Thyroid gland (tissue), 4 donors: ENCODE results near the gene ADH5. TPM values are rescaled to one million over a fixed set of nuclear protein-coding genes. Genes with fewer than 3 reads are reported as not detected.
"Not testable (repeated sequence)": the region's sequence is repeated elsewhere in the genome, so short reads cannot be mapped to it uniquely, and the experiment has no call there.

Experiments used
- DNase-seq, 2 donors: peaks; one replicate each; pipeline ENCODE4 v3.0.0-alpha.2; 2019
- H3K27ac ChIP-seq, 3 donors: fragments of 200-600 bp; sonication (generic); 1 replicate in 2 of 3; 2 replicates in 1 of 3; pipeline ENCODE4 v1.5.1; 2016 to 2019; ENCODE audit warnings: mild to moderate bottlenecking in 1 of 3, moderate library complexity in 1 of 3
- H3K27me3 ChIP-seq: fragments of 200-600 bp; sonication (generic); one replicate; pipeline ENCODE4 v1.5.1; 2019
- H3K36me3 ChIP-seq, 2 donors: fragments of 200-600 bp; sonication (generic); one replicate each; pipeline ENCODE4 v1.5.1; 2016 to 2019
- H3K4me1 ChIP-seq, 2 donors: fragments of 200-600 bp; sonication (generic); one replicate each; pipeline ENCODE4 v1.5.1; 2017 to 2019
- H3K4me3 ChIP-seq, 3 donors: fragments of 200-600 bp; sonication (generic); replicated peaks in 1 of 3; 1 replicate in 2 of 3; 2 replicates in 1 of 3; pipeline ENCODE4 v1.5.1; 2016; ENCODE audit warnings: mild to moderate bottlenecking in 1 of 3
- H3K9me3 ChIP-seq: fragments of 200-600 bp; sonication (generic); one replicate; pipeline ENCODE4 v1.5.1; 2017
- CTCF ChIP-seq, 6 experiments: fragments of 200-600 bp in 3 of 6; fragments of 450-650 bp in 3 of 6; sonication (generic) in 3 of 6; IDR thresholded peaks; one replicate each; pipeline ENCODE4 v1.5.1; 2016 to 2019; ENCODE audit warnings: antibody characterized with exemption in 6 of 6, mild to moderate bottlenecking in 2 of 6, inconsistent platforms in 1 of 6, moderate library complexity in 1 of 6
- POLR2A ChIP-seq, 2 donors: fragments of 450-650 bp; IDR thresholded peaks; one replicate each; pipeline ENCODE4 v1.6.1; 2017; ENCODE audit warnings: antibody characterized with exemption in 2 of 2, mild to moderate bottlenecking in 2 of 2, moderate library complexity in 1 of 2
- WGBS, 2 donors: methylation state at CpG; one replicate each; pipeline ENCODE4 v1.1.5; 2017; 5-methylcytosine and 5-hydroxymethylcytosine counted together
- intact Hi-C: fragments of 100-400 bp; cut with DNase I; formaldehyde crosslinking; loops from one replicate; pipeline ENCODE4 v1.15.1; 2023
- total RNA-seq, 4 donors: library from RNA; depleted of rRNA; stranded (reverse); fragments of >200 nt; gene quantifications; one replicate each; pipeline ENCODE4 v1.2.3, GENCODE V29; 2016

Gene ADH5
- total RNA-seq, 4 donors from 2014 or later, result 101 to 162 (median 117) TPM

- no peaks in the 10 kb centered on the region for H3K36me3 ChIP-seq
- H3K27me3 ChIP-seq, result no peaks in the 10 kb centered on the region
- 25 to 28% methylated on average over 2 of the region's 2 CpGs for WGBS, 2 donors
- intact Hi-C loops, result no loop called here
- H3K4me1 ChIP-seq, result peaks cover 13 to 25% of the 10 kb centered on the region in 2 donors
- no peak for DNase-seq
- H3K27ac ChIP-seq, result peak overlapping the region in 1 of 3 donors; percentile 97
- no peaks in the 10 kb centered on the region for H3K9me3 ChIP-seq
- TF ChIP-seq POLR2A (IDR thresholded peaks at IDR 0.05) (no peak), CTCF (IDR thresholded peaks at IDR 0.05) (no peak)
- no peak overlapping the region for H3K4me3 ChIP-seq
These were observed 2.6 kb upstream of the ADH5 start for GRCh38 chr4:99091216-99091575.

GRCh38 chr4:99090481-99091215 lies 2.1 kb upstream of the ADH5 start:
- TF ChIP-seq CTCF (IDR thresholded peaks at IDR 0.05), result no peak
- TF ChIP-seq POLR2A (IDR thresholded peaks at IDR 0.05), result no peak
- peaks cover 13 to 25% of the 10 kb centered on the region in 2 donors for H3K4me1 ChIP-seq
- no peaks in the 10 kb centered on the region for H3K27me3 ChIP-seq
- H3K36me3 ChIP-seq, result no peaks in the 10 kb centered on the region
- peak overlapping the region in 1 of 3 donors; percentile 97 for H3K27ac ChIP-seq
- 43 to 54% methylated on average over 2 of the region's 2 CpGs for WGBS, 2 donors
- no peak overlapping the region for H3K4me3 ChIP-seq
- H3K9me3 ChIP-seq, result no peaks in the 10 kb centered on the region
- DNase-seq, result no peak
- intact Hi-C loops, result no loop called here

GRCh38 chr4:99088023-99088449 lies 552 bp downstream of the ADH5 start:
- peaks cover 12 to 18% of the 10 kb centered on the region in 2 donors for H3K36me3 ChIP-seq
- WGBS, 2 donors, result 4 to 5% methylated on average over 15 of the region's 15 CpGs
- intact Hi-C loops, result no loop called here
- peak; percentile 81 to 82 for DNase-seq
- no peak for TF ChIP-seq CTCF (IDR thresholded peaks at IDR 0.05)
- no peak for TF ChIP-seq POLR2A (IDR thresholded peaks at IDR 0.05)
- H3K4me1 ChIP-seq, result peaks cover 13 to 25% of the 10 kb centered on the region in 2 donors
- no peaks in the 10 kb centered on the region for H3K27me3 ChIP-seq
- peak overlapping the region; percentile 78 to 99 (median 97) for H3K27ac ChIP-seq
- peak overlapping the region; percentile 72 to 93 (median 82) for H3K4me3 ChIP-seq
- no peaks in the 10 kb centered on the region for H3K9me3 ChIP-seq

GRCh38 chr4:99084595-99084994 lies 4.0 kb downstream of the ADH5 start:
- Histone ChIP-seq H3K36me3 (peaks cover 34 to 42% of the 10 kb centered on the region in 2 donors), H3K4me3 (no peak overlapping the region), H3K4me1 (peaks cover 2 to 8% of the 10 kb centered on the region in 2 donors), H3K27me3 (no peaks in the 10 kb centered on the region), H3K9me3 (no peaks in the 10 kb centered on the region), H3K27ac (no peak overlapping the region)
- intact Hi-C loops, result no loop called here
- TF ChIP-seq CTCF (IDR thresholded peaks at IDR 0.05), result no peak
- TF ChIP-seq POLR2A (IDR thresholded peaks at IDR 0.05), result no peak
- 95 to 99% methylated on average over 2 of the region's 2 CpGs for WGBS, 2 donors
- no peak for DNase-seq

GRCh38 chr4:99082192-99082591 lies 6.4 kb downstream of the ADH5 start:
- H3K4me3 ChIP-seq, result no peak overlapping the region
- intact Hi-C loops, result no loop called here
- peaks cover 17 to 20% of the 10 kb centered on the region in 2 donors for H3K4me1 ChIP-seq
- DNase-seq, result no peak
- H3K27me3 ChIP-seq, result no peaks in the 10 kb centered on the region
- no peak overlapping the region for H3K27ac ChIP-seq
- TF ChIP-seq CTCF (IDR thresholded peaks at IDR 0.05) (no peak), POLR2A (IDR thresholded peaks at IDR 0.05) (no peak)
- WGBS, 2 donors, result 97% methylated on average over 5 of the region's 5 CpGs
- H3K9me3 ChIP-seq, result no peaks in the 10 kb centered on the region
- peaks cover 34 to 42% of the 10 kb centered on the region in 2 donors for H3K36me3 ChIP-seq

- H3K9me3 ChIP-seq, H3K27ac ChIP-seq, intact Hi-C loops, H3K27me3 ChIP-seq, H3K4me3 ChIP-seq, DNase-seq: not testable (repeated sequence)
- peaks cover 26 to 31% of the 10 kb centered on the region in 2 donors for H3K4me1 ChIP-seq
- 78 to 84% methylated on average over 6 of the region's 6 CpGs for WGBS, 2 donors
- H3K36me3 ChIP-seq, result peaks cover 34 to 42% of the 10 kb centered on the region in 2 donors
These were observed 7.7 kb downstream of the ADH5 start for GRCh38 chr4:99080869-99081268.
